Endodermal cell (in vitro differentiated cells): Measurements from ENCODE around the gene PTMS. TPM values are rescaled to one million over a fixed set of nuclear protein-coding genes. Genes with fewer than 3 reads are reported as not detected.
A peak's percentile ranks its signal among the peaks of the same experiment; 100 is the strongest.

Experiments used
- DNase-seq: peaks from one replicate; pipeline ENCODE4 v3.0.0-alpha.2; 2017
- H3K27ac ChIP-seq: 2 replicates; pipeline ENCODE4 v1.5.1; 2013; ENCODE audit warnings: mild to moderate bottlenecking, low read depth, low read length, moderate library complexity
- H3K27me3 ChIP-seq: 2 replicates; pipeline ENCODE4 v1.6.1; 2013; ENCODE audit warnings: mild to moderate bottlenecking, low read length, moderate library complexity; ENCODE audit not compliant: insufficient read depth, control insufficient read depth, poor library complexity, severe bottlenecking
- H3K36me3 ChIP-seq: 2 replicates; pipeline ENCODE4 v1.7.0; 2013; ENCODE audit warnings: mild to moderate bottlenecking, low read length, moderate library complexity; ENCODE audit not compliant: control insufficient read depth, insufficient read depth
- H3K4me1 ChIP-seq: one replicate; pipeline ENCODE4 v1.7.0; 2013; ENCODE audit warnings: low read length; ENCODE audit not compliant: control insufficient read depth, insufficient read depth
- H3K4me3 ChIP-seq: 2 replicates; pipeline ENCODE4 v1.5.1; 2013; ENCODE audit warnings: mild to moderate bottlenecking, low read length, moderate library complexity
- H3K9ac ChIP-seq: 2 replicates; pipeline ENCODE4 v1.6.1; 2013; ENCODE audit warnings: mild to moderate bottlenecking, low read length, moderate library complexity; ENCODE audit not compliant: poor library complexity, severe bottlenecking; ENCODE audit errors: extremely low read depth
- H3K9me3 ChIP-seq: 2 replicates; pipeline ENCODE4 v1.6.1; 2013; ENCODE audit warnings: mild to moderate bottlenecking, low read length, moderate library complexity; ENCODE audit not compliant: control insufficient read depth
- H3K27ac Mint-ChIP-seq: 2 replicates; pipeline ENCODE4 v1.8.0; 2020; ENCODE audit warnings: mixed read lengths
- H3K27me3 Mint-ChIP-seq: 2 replicates; pipeline ENCODE4 v1.8.0; 2021; ENCODE audit warnings: mild to moderate bottlenecking, mixed read lengths; ENCODE audit not compliant: insufficient read depth
- H3K36me3 Mint-ChIP-seq: 2 replicates; pipeline ENCODE4 v1.8.0; 2020; ENCODE audit warnings: low read depth, mixed read lengths
- H3K4me1 Mint-ChIP-seq: 2 replicates; pipeline ENCODE4 v1.8.0; 2020; ENCODE audit warnings: mixed read lengths
- H3K4me3 Mint-ChIP-seq: 2 replicates; pipeline ENCODE4 v1.8.0; 2020; ENCODE audit warnings: mild to moderate bottlenecking, moderate library complexity, mixed read lengths
- H3K9me3 Mint-ChIP-seq: 2 replicates; pipeline ENCODE4 v1.8.0; 2020; ENCODE audit warnings: mild to moderate bottlenecking, mixed read lengths
- WGBS, 2 experiments: methylation state at CpG; one replicate each; pipeline versions ENCODE4 v1.1.5 to v1.1.7; 2013; ENCODE audit warnings: missing lambda C conversion rate in 2 of 2, mixed read lengths in 1 of 2; ENCODE audit not compliant: insufficient coverage in 1 of 2, insufficient read length in 1 of 2; 5-methylcytosine and 5-hydroxymethylcytosine counted together
- total RNA-seq, 2 donors: library from RNA; stranded (reverse); fragmentation: NEBNext Ultra II Directional in 1 of 2; extraction: Animal tissue kit (Norgen Biotek cat#: 25700) in 1 of 2; gene quantifications; 2 replicates in 1 of 2; 3 replicates in 1 of 2; pipeline ENCODE4 v1.2.1, GENCODE V29; 2021
- TF ChIP-seq, protein P1 (sequence below): fragments of 200-600 bp; sonication (generic); conservative IDR thresholded peaks from 2 replicates; pipeline ENCODE4 v1.5.0; 2021; ENCODE audit warnings: antibody characterized with exemption, mild to moderate bottlenecking

Gene PTMS
- total RNA-seq, 2 donors from 2014 or later = 637 to 888 TPM

DNA sequence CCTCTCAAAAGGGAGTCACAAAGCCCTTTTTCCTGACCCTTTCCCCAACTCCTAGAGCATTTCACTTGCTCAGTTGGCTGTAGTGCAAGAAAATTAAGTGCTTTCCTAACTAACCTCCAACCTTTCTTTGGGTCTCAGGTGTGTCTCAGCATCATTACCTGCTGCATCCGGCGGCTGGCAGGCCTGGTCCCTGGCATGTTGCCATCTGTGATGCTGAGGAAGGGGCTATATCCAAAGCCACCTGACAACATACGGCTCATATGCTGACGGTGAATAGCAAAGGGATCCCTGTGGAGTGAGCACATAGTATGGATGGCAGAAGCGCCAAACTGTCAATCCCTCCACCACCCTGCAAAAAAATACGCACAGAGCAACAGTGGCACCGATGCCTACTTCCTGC is 14.4 kb upstream of the PTMS start:
- Mint-ChIP-seq H3K9me3 (no peaks in the 10 kb centered on the region), H3K36me3 (peaks cover 51% of the 10 kb centered on the region), H3K4me1 (peaks cover 18% of the 10 kb centered on the region), H3K4me3 (peak overlapping the region; percentile 91), H3K27me3 (peaks cover 2% of the 10 kb centered on the region), H3K27ac (peak overlapping the region; percentile 100)
- TF ChIP-seq, protein P1, sequence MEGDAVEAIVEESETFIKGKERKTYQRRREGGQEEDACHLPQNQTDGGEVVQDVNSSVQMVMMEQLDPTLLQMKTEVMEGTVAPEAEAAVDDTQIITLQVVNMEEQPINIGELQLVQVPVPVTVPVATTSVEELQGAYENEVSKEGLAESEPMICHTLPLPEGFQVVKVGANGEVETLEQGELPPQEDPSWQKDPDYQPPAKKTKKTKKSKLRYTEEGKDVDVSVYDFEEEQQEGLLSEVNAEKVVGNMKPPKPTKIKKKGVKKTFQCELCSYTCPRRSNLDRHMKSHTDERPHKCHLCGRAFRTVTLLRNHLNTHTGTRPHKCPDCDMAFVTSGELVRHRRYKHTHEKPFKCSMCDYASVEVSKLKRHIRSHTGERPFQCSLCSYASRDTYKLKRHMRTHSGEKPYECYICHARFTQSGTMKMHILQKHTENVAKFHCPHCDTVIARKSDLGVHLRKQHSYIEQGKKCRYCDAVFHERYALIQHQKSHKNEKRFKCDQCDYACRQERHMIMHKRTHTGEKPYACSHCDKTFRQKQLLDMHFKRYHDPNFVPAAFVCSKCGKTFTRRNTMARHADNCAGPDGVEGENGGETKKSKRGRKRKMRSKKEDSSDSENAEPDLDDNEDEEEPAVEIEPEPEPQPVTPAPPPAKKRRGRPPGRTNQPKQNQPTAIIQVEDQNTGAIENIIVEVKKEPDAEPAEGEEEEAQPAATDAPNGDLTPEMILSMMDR = no peak
- Histone ChIP-seq H3K4me1 (peaks cover 5% of the 10 kb centered on the region), H3K36me3 (peaks cover 53% of the 10 kb centered on the region), H3K4me3 (peak overlapping the region; percentile 94), H3K27ac (no peak overlapping the region), H3K9me3 (no peaks in the 10 kb centered on the region), H3K9ac (peak overlapping the region; percentile 95), H3K27me3 (no peaks in the 10 kb centered on the region)
- DNase-seq = no peak
- 90 to 95% methylated on average over 6 to 7 of the region's 7 CpGs for WGBS, 2 experiments

DNA sequence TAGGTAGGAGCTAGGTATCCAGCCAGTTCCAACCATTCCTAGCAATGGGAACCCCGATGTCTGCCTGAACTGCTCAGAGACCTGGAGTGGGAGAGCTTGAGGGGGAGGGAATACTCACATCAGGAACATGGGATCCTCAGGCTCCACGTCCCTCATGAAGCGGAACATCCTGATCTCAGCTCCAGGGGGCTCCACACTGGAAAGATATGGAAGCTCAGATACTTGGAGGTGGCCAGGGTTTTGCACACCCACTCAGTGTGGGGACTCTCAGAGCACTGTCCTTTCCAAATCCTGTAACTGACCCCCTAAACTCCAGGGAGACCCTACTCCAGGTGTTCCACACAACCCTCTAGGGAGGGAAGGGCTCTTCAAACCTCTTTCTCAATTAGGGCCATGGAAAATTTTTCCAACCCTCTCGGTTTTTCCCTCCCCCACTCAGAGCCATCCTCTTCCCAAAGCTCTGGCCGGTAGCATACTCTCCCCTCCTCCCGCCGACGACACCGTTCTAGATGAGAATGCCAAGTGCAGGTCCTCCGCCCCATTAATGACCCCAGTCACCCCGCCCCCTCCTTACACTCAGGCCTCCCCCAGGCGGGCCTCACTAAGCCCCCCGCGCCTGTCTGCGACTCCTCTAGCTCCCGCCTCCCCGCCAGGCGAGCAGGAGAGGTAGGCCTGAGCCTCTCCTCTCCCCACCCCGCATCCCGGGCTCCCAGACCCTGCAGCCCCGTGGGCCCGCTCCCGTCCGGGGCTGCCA is 13.8 kb upstream of the PTMS start:
- Mint-ChIP-seq H3K27me3 (peaks cover 5% of the 10 kb centered on the region), H3K4me1 (peaks cover 19% of the 10 kb centered on the region), H3K36me3 (peaks cover 46% of the 10 kb centered on the region), H3K4me3 (peak overlapping the region; percentile 91), H3K9me3 (no peaks in the 10 kb centered on the region), H3K27ac (peak overlapping the region; percentile 100)
- H3K4me1 ChIP-seq = peaks cover 5% of the 10 kb centered on the region
- TF ChIP-seq, protein P1 = peak; percentile 74
- no peaks in the 10 kb centered on the region for H3K9me3 ChIP-seq
- no peaks in the 10 kb centered on the region for H3K27me3 ChIP-seq
- H3K4me3 ChIP-seq = peak overlapping the region; percentile 94
- H3K27ac ChIP-seq = peak overlapping the region; percentile 97
- DNase-seq = peak; percentile 69
- WGBS, 2 experiments = 6 to 11% methylated on average over 7 to 24 of the region's 24 CpGs
- H3K36me3 ChIP-seq = peaks cover 47% of the 10 kb centered on the region
- peak overlapping the region; percentile 95 for H3K9ac ChIP-seq

DNA sequence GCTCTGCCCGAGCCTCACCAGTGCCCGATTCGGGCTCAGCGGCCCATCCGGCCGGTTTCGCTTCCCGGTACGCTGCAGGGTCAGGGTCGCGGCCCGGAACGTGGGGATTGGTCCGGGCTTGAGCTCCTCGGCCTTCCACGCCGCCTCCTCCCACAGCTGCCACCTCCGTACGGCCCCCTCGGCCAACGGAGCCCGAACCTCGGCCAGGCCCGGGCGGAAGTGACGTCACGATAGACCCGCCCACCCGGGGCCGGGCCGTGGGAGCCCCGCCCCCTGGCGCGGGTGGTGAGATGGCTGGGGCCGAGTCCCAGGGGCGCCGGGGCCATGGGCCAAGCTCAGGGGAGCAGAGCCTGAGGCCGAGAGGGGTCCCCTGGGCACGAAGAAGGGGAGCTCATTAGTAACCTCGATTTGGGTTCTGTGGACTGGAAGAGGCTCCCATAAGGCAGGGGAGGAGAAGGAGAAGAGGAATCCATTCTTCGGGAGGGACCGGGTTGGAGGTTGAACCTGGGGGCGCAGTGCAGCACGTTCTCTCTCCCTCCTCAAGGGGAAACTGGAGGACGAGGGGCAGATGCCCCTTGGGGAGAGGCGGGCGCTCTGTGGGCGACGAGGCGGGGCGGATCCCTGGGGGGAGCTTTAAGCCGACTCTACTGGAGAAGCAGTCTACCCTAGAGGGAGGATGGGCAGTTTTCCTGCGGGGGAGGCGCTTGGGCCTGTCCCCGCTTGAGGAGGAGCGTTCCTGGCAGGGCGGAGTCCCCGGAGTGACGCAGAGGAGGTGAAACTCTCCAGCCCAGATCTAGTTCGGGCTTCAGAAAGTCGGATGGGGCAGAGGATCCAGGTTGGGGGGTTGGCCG is 13.0 kb upstream of the PTMS start, which contains the start of gene MLF2:
TSS of gene MLF2 (minus strand) at position 221 of the 851 bp plus-strand sequence. CDS start 807 bp downstream, outside the sequence.
- Mint-ChIP-seq H3K4me3 (peak within 1 kb of the TSS; percentile 91), H3K27me3 (peaks cover 5% of the 10 kb centered on the region), H3K9me3 (no peaks in the 10 kb centered on the region), H3K36me3 (peaks cover 38% of the 10 kb centered on the region), H3K4me1 (peaks cover 20% of the 10 kb centered on the region), H3K27ac (peak within 1 kb of the TSS; percentile 100)
- H3K4me3 ChIP-seq = peak within 1 kb of the TSS; percentile 94
- peaks cover 39% of the 10 kb centered on the region for H3K36me3 ChIP-seq
- peaks cover 5% of the 10 kb centered on the region for H3K4me1 ChIP-seq
- WGBS, 2 experiments = 0% methylated on average over 25 to 62 of the region's 62 CpGs
- peak; percentile 100 for DNase-seq
- peak within 1 kb of the TSS; percentile 95 for H3K9ac ChIP-seq
- H3K27me3 ChIP-seq = no peaks in the 10 kb centered on the region
- peak within 1 kb of the TSS; percentile 97 for H3K27ac ChIP-seq
- H3K9me3 ChIP-seq = no peaks in the 10 kb centered on the region
- TF ChIP-seq, protein P1 = peak; percentile 100
